Caco-2 (cell line): ENCODE results near the gene MAIP1. TPM values are rescaled to one million over a fixed set of nuclear protein-coding genes. Genes with fewer than 3 reads are reported as not detected.

ENCODE experiments used
- BruUV-seq: library from RNA; stranded (reverse); fragments of 400-500 nt; replicated peaks from 2 replicates; lab custom pipeline; 2021; lab: Mats Ljungman, UMichigan
- CTCF ChIA-PET: fragments of 300-600 bp; sonication (Branson Sonifier 250); formaldehyde crosslinking; loops from one replicate; lab custom pipeline; 2022; ENCODE audit warnings: antibody characterized with exemption; lab: Charles Lee
- POLR2A ChIA-PET: fragments of 300-600 bp; sonication (Branson Sonifier 250); formaldehyde crosslinking; loops from one replicate; lab custom pipeline; 2022; ENCODE audit warnings: antibody characterized with exemption; lab: Charles Lee
- DNase-seq, 2 experiments: peaks; one replicate each; pipeline versions ENCODE4 v3.0.0 to v3.0.0-alpha.2; 2020 to 2022
- H3K27me3 ChIP-seq: replicated peaks from 2 replicates; pipeline ENCODE4 v1.6.0; 2011; ENCODE audit warnings: low read length; ENCODE audit not compliant: control insufficient read depth, insufficient read depth
- H3K36me3 ChIP-seq: 2 replicates; pipeline ENCODE4 v1.5.1; 2011; ENCODE audit warnings: low read length; ENCODE audit not compliant: control insufficient read depth, insufficient read depth
- H3K4me1 ChIP-seq: fragments of 250-450 bp; sonication (Bioruptor Pico); 2 replicates; pipeline ENCODE4 v1.5.1; 2020; ENCODE audit warnings: mild to moderate bottlenecking
- H3K4me3 ChIP-seq: 2 replicates; pipeline ENCODE4 v1.5.1; 2011; ENCODE audit warnings: low read depth, mild to moderate bottlenecking, control low read depth, low read length
- H3K9me3 ChIP-seq: fragments of 250-450 bp; sonication (Bioruptor Pico); 2 replicates; pipeline ENCODE4 v1.5.1; 2020; ENCODE audit warnings: mild to moderate bottlenecking, moderate library complexity
- H3K27ac Mint-ChIP-seq: one replicate; pipeline ENCODE4 v1.8.0; 2022; ENCODE audit warnings: mixed read lengths; ENCODE audit not compliant: unreplicated experiment
- H3K27me3 Mint-ChIP-seq: one replicate; pipeline ENCODE4 v1.8.0; 2022; ENCODE audit warnings: mixed read lengths; ENCODE audit not compliant: insufficient read depth, unreplicated experiment
- H3K36me3 Mint-ChIP-seq: one replicate; pipeline ENCODE4 v1.8.0; 2022; ENCODE audit warnings: mild to moderate bottlenecking, mixed read lengths; ENCODE audit not compliant: insufficient read depth, unreplicated experiment
- H3K4me1 Mint-ChIP-seq: one replicate; pipeline ENCODE4 v1.8.0; 2022; ENCODE audit warnings: low read depth, mixed read lengths; ENCODE audit not compliant: unreplicated experiment
- H3K4me3 Mint-ChIP-seq: one replicate; pipeline ENCODE4 v1.8.0; 2022; ENCODE audit warnings: mild to moderate bottlenecking, moderate library complexity, mixed read lengths; ENCODE audit not compliant: unreplicated experiment
- H3K9me3 Mint-ChIP-seq: one replicate; pipeline ENCODE4 v1.8.0; 2022; ENCODE audit warnings: mixed read lengths; ENCODE audit not compliant: unreplicated experiment
- intact Hi-C: fragments of 100-400 bp; cut with micrococcal nuclease; formaldehyde crosslinking; loops from one replicate; pipeline ENCODE4 v1.10.0; 2022; ENCODE audit not compliant: unreplicated experiment
- total RNA-seq: library from RNA; stranded (reverse); gene quantifications from 2 replicates; pipeline ENCODE4 v1.2.3, GENCODE V29; 2022
- TF ChIP-seq, protein P1 (sequence below), 2 experiments: fragments of 200-600 bp in 1 of 2; IDR thresholded peaks; 1 replicate in 1 of 2; 2 replicates in 1 of 2; pipeline versions ENCODE4 v1.5.1 to v1.8.0; 2011 to 2022; ENCODE audit warnings: antibody characterized with exemption in 1 of 2, control low read depth in 1 of 2, inconsistent platforms in 1 of 2, low read depth in 1 of 2, low read length in 1 of 2, mild to moderate bottlenecking in 1 of 2, moderate library complexity in 1 of 2; ENCODE audit not compliant: insufficient read depth in 1 of 2, severe bottlenecking in 1 of 2, unreplicated experiment in 1 of 2

Gene MAIP1
- total RNA-seq, 1 experiment from 2014 or later, result 42.1 TPM

DNA sequence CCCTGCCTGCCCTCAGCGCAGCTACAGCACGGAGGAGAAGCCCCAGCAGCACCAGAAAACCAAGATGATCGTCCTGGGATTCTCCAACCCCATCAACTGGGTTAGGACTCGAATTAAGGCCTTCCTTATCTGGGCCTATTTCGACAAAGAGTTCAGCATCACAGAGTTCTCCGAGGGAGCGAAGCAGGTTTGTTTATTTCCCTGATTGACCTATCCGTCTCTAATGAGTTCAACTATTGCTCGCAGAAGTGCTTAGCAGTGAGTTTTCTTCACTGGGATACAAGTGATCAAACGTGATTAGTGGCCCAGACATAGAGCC is 639 bp downstream of the MAIP1 start:
- H3K27me3 ChIP-seq, result no peaks in the 10 kb centered on the region
- no peaks in the 10 kb centered on the region for H3K9me3 Mint-ChIP-seq
- peaks cover 4% of the 10 kb centered on the region; the same call in 1 of the 2 replicates for H3K4me1 ChIP-seq
- H3K27ac Mint-ChIP-seq, result peak overlapping the region; percentile 98
- POLR2A ChIA-PET, result no interaction called here
- no peaks in the 10 kb centered on the region for H3K9me3 ChIP-seq
- peaks cover 28% of the 10 kb centered on the region for H3K36me3 Mint-ChIP-seq
- H3K4me3 Mint-ChIP-seq, result peak overlapping the region; percentile 96
- H3K4me3 ChIP-seq, result peak overlapping the region; percentile 99
- intact Hi-C loops, result no loop called here
- no peak for DNase-seq
- no peaks in the 10 kb centered on the region; the same call in 1 of the 2 replicates for H3K36me3 ChIP-seq
- no peaks in the 10 kb centered on the region for H3K27me3 Mint-ChIP-seq
- H3K4me1 Mint-ChIP-seq, result peaks cover 10% of the 10 kb centered on the region
- no TSS peak for BruUV-seq
- CTCF ChIA-PET, result no interaction called here
- TF ChIP-seq, protein P1, sequence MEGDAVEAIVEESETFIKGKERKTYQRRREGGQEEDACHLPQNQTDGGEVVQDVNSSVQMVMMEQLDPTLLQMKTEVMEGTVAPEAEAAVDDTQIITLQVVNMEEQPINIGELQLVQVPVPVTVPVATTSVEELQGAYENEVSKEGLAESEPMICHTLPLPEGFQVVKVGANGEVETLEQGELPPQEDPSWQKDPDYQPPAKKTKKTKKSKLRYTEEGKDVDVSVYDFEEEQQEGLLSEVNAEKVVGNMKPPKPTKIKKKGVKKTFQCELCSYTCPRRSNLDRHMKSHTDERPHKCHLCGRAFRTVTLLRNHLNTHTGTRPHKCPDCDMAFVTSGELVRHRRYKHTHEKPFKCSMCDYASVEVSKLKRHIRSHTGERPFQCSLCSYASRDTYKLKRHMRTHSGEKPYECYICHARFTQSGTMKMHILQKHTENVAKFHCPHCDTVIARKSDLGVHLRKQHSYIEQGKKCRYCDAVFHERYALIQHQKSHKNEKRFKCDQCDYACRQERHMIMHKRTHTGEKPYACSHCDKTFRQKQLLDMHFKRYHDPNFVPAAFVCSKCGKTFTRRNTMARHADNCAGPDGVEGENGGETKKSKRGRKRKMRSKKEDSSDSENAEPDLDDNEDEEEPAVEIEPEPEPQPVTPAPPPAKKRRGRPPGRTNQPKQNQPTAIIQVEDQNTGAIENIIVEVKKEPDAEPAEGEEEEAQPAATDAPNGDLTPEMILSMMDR (IDR thresholded peaks at IDR 0.05; ENCODE audit: insufficient read depth in 1 of 2, low read depth in 1 of 2, low read length in 1 of 2, severe bottlenecking in 1 of 2, unreplicated experiment in 1 of 2), result no peak

DNA sequence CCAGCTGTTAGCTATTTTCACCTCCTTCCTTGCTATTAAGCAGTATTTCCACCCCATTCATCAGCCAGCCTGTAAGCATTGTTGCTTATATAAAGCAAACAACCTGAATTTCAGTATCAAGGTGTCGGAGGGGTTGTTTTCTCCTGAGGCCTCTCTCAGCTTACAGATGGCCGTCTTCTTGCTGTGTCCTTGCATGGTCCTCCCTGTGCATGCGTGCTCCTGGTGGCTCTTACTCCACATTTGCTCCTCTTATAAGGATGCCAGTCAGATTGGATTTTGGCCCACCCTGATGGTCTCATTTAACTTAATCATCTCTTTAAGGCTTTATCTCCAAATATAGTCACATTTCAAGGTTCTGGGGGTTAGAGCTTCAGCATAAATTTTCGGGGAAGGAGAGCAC is 2.6 kb downstream of the MAIP1 start:
- H3K27me3 Mint-ChIP-seq, result no peaks in the 10 kb centered on the region
- peaks cover 6% of the 10 kb centered on the region for H3K4me1 Mint-ChIP-seq
- BruUV-seq, result no TSS peak
- ChIA-PET CTCF (interaction anchor here (0.6 kb wide), 1 partner anchor 15 kb away, joined by 3 read pairs; no protein-coding TSS in a partner anchor), POLR2A (interaction anchor here (0.5 kb wide), 1 partner anchor 12 kb away, joined by 3 read pairs; no protein-coding TSS in a partner anchor)
- no peak overlapping the region for H3K27ac Mint-ChIP-seq
- DNase-seq, result no peak
- H3K9me3 ChIP-seq, result no peaks in the 10 kb centered on the region
- H3K36me3 ChIP-seq, result no peaks in the 10 kb centered on the region; the same call in none of the 2 replicates
- H3K4me3 Mint-ChIP-seq, result peak overlapping the region; percentile 30
- peaks cover 4% of the 10 kb centered on the region; the same call in 1 of the 2 replicates for H3K4me1 ChIP-seq
- intact Hi-C loops, result no loop called here
- TF ChIP-seq, protein P1 (IDR thresholded peaks at IDR 0.05; ENCODE audit: insufficient read depth in 1 of 2, low read depth in 1 of 2, low read length in 1 of 2, severe bottlenecking in 1 of 2, unreplicated experiment in 1 of 2), result no peak
- no peaks in the 10 kb centered on the region for H3K27me3 ChIP-seq
- H3K9me3 Mint-ChIP-seq, result no peaks in the 10 kb centered on the region
- peaks cover 45% of the 10 kb centered on the region for H3K36me3 Mint-ChIP-seq
- H3K4me3 ChIP-seq, result no peak overlapping the region

DNA sequence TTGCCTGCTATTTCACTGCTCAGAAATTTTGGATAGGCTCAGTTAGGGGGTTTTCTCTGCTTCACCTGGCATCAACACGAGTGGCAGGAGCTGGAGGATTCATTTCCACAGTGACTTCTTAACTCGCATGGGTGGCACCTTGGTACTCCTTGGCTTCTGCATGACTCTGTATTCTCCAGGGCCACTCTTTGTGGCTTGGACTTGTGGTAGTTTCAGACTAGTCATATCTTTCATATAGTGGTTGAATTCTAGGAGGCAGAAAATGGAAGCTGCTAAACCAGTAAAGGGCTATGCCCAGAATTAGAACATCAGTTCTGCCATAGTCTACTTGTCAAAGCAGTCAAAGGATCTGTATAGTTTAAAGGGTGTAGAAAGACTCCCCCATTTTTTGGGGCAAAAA is 6.8 kb downstream of the MAIP1 start:
- H3K4me3 ChIP-seq, result no peak overlapping the region
- no peaks in the 10 kb centered on the region for H3K4me1 ChIP-seq
- no peaks in the 10 kb centered on the region for H3K9me3 Mint-ChIP-seq
- TF ChIP-seq, protein P1 (IDR thresholded peaks at IDR 0.05; ENCODE audit: insufficient read depth in 1 of 2, low read depth in 1 of 2, low read length in 1 of 2, severe bottlenecking in 1 of 2, unreplicated experiment in 1 of 2), result no peak
- intact Hi-C loops, result no loop called here
- ChIA-PET CTCF (no interaction called here), POLR2A (no interaction called here)
- no peak for DNase-seq
- H3K36me3 Mint-ChIP-seq, result peaks cover 55% of the 10 kb centered on the region
- H3K27me3 ChIP-seq, result no peaks in the 10 kb centered on the region
- H3K4me3 Mint-ChIP-seq, result no peak overlapping the region
- no peaks in the 10 kb centered on the region; the same call in none of the 2 replicates for H3K36me3 ChIP-seq
- H3K27me3 Mint-ChIP-seq, result no peaks in the 10 kb centered on the region
- H3K9me3 ChIP-seq, result no peaks in the 10 kb centered on the region
- no peak overlapping the region for H3K27ac Mint-ChIP-seq
- no TSS peak for BruUV-seq
- H3K4me1 Mint-ChIP-seq, result peaks cover 6% of the 10 kb centered on the region
